Measurements from ENCODE around the gene FAU.

GRCh38 chr11:65087216-65087615 lies 34.7 kb downstream of the FAU start:
- TF ChIP-seq CTCF (IDR thresholded peaks at IDR 0.05) (no peak), SIN3A (IDR thresholded peaks at IDR 0.05; ENCODE audit: borderline replicate concordance, insufficient read depth, low read depth, low read length) (no peak), POLR2AphosphoS5 (IDR thresholded peaks at IDR 0.05; ENCODE audit: low read depth, low read length) (no peak)

All from Panc1 (cell line).